IPS-NIHi7 (cell line): ENCODE results near the gene BAG1.
A peak's percentile ranks its signal among the peaks of the same experiment; 100 is the strongest.

Experiments used
- DNase-seq: peaks from one replicate; pipeline ENCODE4 v3.0.0; 2012; ENCODE audit warnings: mixed read lengths; ENCODE audit errors: extremely low spot score

Gene BAG1

GRCh38 chr9:33242609-33243134 is 21.8 kb downstream of the BAG1 start:
- no peak for DNase-seq

GRCh38 chr9:33241298-33241697 is 23.2 kb downstream of the BAG1 start:
- no peak for DNase-seq

- DNase-seq: no peak
Measured at GRCh38 chr9:33239921-33240320, 24.6 kb downstream of the BAG1 start, which contains the start of gene SPINK4. Gene SPINK4, plus strand, starts transcription at chr9:33240167. Its CDS starts 42 bp downstream, at chr9:33240209.

GRCh38 chr9:33236571-33236970 is 27.9 kb downstream of the BAG1 start:
- DNase-seq: no peak

- DNase-seq: no peak
Measured at GRCh38 chr9:33234511-33235467, 29.7 kb downstream of the BAG1 start.

- no peak for DNase-seq
Measured at GRCh38 chr9:33233626-33234342, 30.7 kb downstream of the BAG1 start.

- no peak for DNase-seq
Measured at GRCh38 chr9:33232815-33233214, 31.7 kb downstream of the BAG1 start.

- DNase-seq: no peak
Measured at GRCh38 chr9:33231623-33231942, 32.9 kb downstream of the BAG1 start.

GRCh38 chr9:33230756-33231622 is 33.5 kb downstream of the BAG1 start:
- no peak for DNase-seq

- DNase-seq: peak; percentile 60
Measured at GRCh38 chr9:33229359-33230114, 35.0 kb downstream of the BAG1 start.

- no peak for DNase-seq
Measured at GRCh38 chr9:33228606-33229005, 35.9 kb downstream of the BAG1 start.

- no peak for DNase-seq
Measured at GRCh38 chr9:33227741-33228140, 36.8 kb downstream of the BAG1 start.

- no peak for DNase-seq
Measured at GRCh38 chr9:33227008-33227398, 37.5 kb downstream of the BAG1 start.

- DNase-seq: no peak
Measured at GRCh38 chr9:33225319-33226147, 39.0 kb downstream of the BAG1 start.

- DNase-seq: no peak
Measured at GRCh38 chr9:33223696-33224095, 40.8 kb downstream of the BAG1 start.

GRCh38 chr9:33222031-33222430 is 42.5 kb downstream of the BAG1 start:
- no peak for DNase-seq

GRCh38 chr9:33221568-33221884 is 43.0 kb downstream of the BAG1 start:
- no peak for DNase-seq

GRCh38 chr9:33220681-33221567 is 43.6 kb downstream of the BAG1 start:
- DNase-seq: no peak

- DNase-seq: peak; percentile 44
Measured at GRCh38 chr9:33211695-33212393, 52.7 kb downstream of the BAG1 start.
